GM10266 (cell line): Measurements from ENCODE around the gene NPPC.

ENCODE experiments used
- DNase-seq: peaks from one replicate; pipeline ENCODE4 v3.0.0; 2012; ENCODE audit errors: extremely low spot score
- CTCF ChIP-seq: IDR thresholded peaks from 2 replicates; pipeline ENCODE4 v1.5.1; 2012; ENCODE audit warnings: mild to moderate bottlenecking, low read depth; ENCODE audit not compliant: control insufficient read depth, insufficient read depth; ENCODE audit errors: missing control alignments

The NPPC gene

GRCh38 chr2:231942180-231942579 is 16.0 kb upstream of the NPPC start:
- TF ChIP-seq CTCF, result no peak
- DNase-seq, result no peak

GRCh38 chr2:231941673-231942072 is 15.5 kb upstream of the NPPC start:
- no peak for TF ChIP-seq CTCF
- DNase-seq, result no peak

GRCh38 chr2:231940795-231941194 is 14.6 kb upstream of the NPPC start:
- TF ChIP-seq CTCF, result no peak
- no peak for DNase-seq

GRCh38 chr2:231939022-231939421 is 12.8 kb upstream of the NPPC start:
- no peak for DNase-seq
- no peak for TF ChIP-seq CTCF

GRCh38 chr2:231937057-231937456 is 10.9 kb upstream of the NPPC start:
- DNase-seq, result no peak
- TF ChIP-seq CTCF, result no peak

- TF ChIP-seq CTCF, result no peak
- DNase-seq, result no peak
Measured at GRCh38 chr2:231936491-231936890, 10.3 kb upstream of the NPPC start.

GRCh38 chr2:231935815-231936214 is 9.6 kb upstream of the NPPC start:
- TF ChIP-seq CTCF, result no peak
- no peak for DNase-seq
